Renal pelvis (tissue), 4 donors: ENCODE measurements around the gene NACAD. TPM values are rescaled to one million over a fixed set of nuclear protein-coding genes. Genes with fewer than 3 reads are reported as not detected.
"Not testable (repeated sequence)": the region's sequence is repeated elsewhere in the genome, so short reads cannot be mapped to it uniquely, and the experiment has no call there.

ENCODE experiments used
- DNase-seq: peaks from one replicate; pipeline ENCODE4 v3.0.0-alpha.2; 2013
- polyA plus RNA-seq, 3 donors: library from polyadenylated mRNA; unstranded; fragments of 120-200 nt; gene quantifications; one replicate each; pipeline ENCODE4 v1.2.1, GENCODE V29; 2013; ENCODE audit not compliant: insufficient read length in 3 of 3

The NACAD gene
- polyA plus RNA-seq, 3 donors, result 7.0 to 10.8 (median 9.4) TPM

DNA sequence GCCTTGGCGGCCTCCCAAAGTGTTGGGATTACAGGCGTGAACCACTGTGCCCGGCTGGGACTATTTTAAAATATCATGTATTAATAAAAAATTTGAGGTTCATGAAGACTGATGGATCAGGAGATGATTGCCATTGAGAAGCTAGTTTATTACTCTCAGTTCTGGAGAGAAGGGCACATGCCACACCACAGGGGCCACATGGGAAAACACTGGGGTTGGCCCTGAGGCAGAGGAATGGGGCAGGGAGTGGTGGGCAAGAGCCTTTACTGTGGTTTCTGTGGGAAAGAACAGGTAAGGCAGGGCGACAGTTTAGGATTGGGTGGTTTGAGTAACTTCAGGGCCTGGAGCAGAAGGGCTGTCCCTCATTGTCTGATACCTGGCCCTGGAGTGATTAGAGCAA lies 29.5 kb upstream of the NACAD start:
- DNase-seq, result no peak

DNA sequence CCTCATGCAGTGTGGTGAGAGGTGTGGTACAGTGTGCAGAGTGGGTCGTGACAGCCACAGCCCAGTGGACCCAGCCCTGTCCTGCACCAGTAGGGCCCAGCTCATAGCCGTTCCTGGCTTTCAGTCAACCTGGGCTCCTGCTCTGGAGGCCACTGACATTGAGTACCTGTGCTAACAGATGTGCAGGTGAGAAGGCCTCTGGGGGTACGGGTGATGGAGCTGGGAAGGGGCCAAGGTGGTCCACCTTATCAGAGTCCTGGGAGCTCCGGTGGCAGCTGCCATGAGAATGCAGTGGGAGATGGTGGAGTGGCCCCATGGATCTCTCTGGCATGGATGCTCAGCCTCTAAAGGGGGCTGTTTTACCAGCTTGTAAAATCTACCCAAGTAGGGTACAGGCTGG lies 28.8 kb upstream of the NACAD start:
- DNase-seq, result no peak

DNA sequence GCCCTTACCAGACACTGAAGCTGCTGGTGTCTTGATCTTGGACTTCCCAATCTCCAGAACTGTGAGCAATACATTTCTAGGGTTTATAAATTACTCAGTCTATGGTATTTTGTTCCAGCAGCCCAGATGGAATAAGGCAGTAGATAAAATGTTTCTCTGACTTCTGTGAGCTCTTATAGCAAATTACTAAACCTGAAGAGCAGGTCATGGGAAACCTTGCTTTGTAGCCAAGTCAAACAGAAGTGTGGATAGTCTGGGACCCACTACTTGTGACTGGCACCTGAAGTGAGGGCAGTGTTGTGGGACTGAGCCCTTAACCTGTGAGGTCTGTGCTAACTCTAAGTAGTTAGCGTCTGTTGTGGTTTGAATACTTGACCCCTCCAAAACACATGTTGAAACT lies 27.3 kb upstream of the NACAD start:
- DNase-seq, result no peak

DNA sequence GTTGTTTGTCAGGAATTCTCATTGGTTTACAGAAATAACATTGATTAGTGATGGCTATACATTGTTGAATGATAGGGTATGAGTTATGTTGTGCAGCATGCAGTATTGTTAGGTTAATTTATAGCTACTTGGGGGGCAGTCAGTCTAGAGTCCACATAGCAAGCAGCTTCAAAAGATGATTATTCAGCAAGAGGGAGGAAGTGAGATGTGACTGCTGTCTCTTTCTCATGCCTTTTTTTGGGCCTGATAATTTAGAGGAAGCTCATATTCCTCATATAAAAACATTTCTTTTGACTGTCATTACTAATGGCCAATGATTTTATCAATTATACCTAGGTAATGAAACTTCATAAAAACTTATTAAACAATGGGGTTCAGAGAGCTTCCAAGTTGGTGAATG lies 26.2 kb upstream of the NACAD start:
- no peak for DNase-seq

DNA sequence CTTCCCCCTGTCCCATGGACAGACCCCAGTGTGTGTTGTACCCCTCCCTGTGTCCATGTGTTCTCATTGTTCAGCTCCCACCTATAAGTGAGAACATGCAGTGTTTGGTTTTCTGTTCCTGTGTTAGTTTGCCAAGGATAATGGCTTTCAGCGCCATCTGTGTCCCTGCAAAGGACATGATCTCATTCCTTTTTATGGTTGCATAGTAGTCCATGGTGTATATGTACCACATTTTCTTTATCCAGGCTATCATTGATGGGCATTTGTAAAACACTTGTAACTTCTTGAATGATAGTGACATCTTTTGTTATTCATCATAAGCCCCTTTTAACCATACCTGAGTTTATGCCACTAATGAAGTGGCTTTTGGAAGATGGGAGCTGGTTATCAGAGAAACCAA lies 25.5 kb upstream of the NACAD start:
- DNase-seq, result not testable (repeated sequence)

DNA sequence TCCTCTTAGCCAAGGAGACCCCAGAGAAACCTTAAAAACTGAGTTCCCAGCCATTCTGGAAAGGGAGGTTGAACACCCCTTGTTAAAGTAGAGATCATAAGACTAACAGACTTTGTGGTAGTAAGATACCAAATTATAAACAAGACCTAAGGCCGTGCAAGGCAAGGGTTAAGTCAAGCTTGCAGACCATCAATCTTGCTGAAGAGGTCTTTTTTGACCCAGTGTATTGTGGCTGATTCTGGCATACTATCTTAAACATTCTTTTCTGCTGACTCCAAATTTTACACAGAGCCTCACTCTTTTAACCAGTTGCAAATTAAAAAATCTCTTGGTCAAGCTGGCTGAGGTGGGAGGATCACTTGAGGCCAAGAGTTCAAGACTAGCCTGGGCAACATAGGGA lies 23.9 kb upstream of the NACAD start:
- no peak for DNase-seq

DNA sequence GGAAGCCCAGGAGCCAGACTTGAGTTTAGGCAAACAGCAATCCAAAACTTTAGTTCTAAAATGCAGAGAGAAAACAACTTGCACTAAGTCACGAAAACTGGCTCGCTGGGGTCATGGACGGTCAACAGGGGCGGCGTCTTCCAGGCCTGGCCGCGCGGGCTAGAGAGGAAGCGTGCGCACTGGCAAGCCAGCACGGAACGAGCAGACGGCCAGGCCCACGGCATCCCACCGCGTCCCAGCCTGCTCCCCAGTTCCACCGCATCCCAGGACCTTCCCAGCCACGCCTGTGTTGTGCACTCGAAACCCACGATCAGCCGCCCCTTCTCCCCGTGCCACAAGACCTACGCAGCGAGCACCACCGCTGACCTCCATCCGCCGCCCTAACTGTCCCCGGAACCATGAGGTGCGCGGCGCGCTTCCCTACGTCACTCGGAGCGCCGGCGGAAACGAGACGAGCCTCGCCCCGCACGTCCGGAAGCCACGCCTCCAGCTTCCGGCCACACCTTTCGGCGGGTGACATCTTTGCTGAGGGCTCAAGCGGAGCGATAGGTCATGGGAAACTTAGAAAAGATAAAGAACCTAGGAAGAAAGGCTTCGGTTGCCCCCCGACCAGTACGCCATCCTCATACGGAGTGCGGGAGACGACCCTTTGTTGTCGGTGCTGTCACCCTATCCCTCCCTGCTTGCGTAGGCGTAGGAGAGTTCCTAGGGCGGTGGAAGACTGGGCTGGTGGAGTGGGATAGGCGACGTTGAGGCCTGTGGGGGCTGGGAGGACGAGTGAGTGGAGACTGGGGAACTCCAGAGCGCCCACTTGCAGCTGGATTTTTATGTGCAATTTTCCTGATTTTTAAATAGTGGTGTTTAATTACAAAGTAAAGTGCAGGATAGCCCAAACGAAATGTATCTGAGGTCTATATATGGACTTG lies 22.8 kb upstream of the NACAD start, which contains the start of gene TBRG4:
Gene TBRG4, minus strand, starts transcription at position 400 of the 926 bp plus-strand sequence. CDS start 2,460 bp downstream, outside the sequence.
- DNase-seq, result peak; percentile 96

DNA sequence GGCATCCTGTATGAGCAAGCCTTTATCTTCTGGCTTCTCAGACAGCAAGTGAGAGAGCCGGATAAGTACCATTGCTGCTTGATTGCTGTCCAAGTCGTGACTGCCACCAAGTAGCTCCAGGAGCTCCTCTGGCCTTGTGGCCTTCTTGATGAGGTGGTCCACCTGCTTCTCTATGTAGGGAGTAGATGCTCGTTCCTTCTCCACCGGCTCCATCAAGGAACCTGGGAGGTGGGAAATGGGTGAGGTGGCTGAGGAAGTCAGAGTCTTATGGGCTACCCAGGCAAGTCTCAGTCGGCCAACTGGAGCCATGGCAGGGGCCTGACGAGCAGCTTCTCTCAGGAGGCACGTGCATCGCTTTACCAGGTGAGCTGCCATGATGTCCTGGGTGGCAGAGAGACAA lies 20.1 kb upstream of the NACAD start:
- DNase-seq, result no peak

DNA sequence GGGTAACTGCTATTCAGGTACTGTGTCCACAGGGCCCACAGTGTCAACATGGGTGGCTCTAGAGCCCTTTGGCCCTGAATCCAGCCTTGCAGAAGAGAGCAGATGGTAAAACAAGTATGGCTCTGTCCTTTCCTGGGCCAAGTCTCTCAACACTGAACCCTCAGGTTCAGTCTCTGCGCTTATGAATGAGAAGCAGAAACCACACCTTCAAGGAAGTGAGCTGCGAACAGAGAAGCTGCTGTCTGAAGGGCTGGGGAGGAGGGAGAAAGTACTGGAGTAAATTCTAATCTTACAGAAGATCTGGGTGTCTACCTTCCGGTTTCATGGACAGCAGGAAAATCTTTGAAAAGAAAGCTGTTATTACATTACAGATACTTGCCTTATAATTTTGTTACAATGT lies 18.6 kb upstream of the NACAD start:
- DNase-seq, result no peak

DNA sequence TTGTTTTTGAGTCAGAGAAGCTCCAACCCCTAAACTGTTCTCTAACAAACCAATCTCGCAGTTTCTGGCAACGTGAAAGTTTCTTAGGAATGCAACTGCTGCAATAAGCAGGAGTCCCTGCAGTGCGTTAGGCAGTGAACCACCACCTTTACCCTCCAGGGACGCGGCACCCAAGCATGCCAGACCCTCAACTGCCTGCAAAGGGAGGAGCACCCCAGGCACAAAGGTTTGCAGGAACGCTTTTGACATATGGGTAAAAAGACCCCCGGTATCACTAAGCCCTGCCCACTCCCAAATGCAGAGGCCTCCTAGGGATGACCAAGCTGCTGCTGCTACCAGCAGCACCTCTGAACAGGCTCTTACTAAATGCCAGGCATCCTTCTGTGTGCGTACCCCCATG lies 18.1 kb upstream of the NACAD start:
- DNase-seq, result no peak

DNA sequence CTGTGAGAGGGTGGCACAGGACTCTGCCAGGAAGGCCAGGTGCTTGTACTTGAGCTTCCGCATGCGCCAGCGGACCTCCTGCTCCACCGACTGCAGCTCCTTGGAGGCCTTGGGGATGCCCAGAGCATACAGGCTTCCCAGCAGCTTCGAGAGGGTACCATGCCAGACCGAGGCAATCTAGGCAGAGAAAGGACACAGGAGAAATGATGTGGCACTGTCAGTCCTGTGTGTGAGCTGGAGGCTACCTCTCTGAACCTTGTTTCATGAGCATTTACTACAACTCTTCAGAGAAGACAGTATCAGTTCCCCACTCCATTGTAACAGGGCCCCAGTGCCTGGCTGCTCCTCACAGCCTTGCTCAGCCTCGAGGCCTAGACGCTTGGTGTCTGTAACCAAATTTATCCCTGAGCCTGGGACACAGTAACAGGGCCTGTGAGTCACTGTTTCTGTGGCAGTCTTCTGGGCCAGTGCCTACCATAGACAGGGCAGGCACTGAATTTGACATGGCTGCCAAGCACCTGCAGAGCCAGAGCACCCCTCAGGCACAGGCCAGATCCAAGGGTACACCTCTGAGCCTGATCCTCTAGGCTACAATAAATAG lies 16.9 kb upstream of the NACAD start:
- no peak for DNase-seq

DNA sequence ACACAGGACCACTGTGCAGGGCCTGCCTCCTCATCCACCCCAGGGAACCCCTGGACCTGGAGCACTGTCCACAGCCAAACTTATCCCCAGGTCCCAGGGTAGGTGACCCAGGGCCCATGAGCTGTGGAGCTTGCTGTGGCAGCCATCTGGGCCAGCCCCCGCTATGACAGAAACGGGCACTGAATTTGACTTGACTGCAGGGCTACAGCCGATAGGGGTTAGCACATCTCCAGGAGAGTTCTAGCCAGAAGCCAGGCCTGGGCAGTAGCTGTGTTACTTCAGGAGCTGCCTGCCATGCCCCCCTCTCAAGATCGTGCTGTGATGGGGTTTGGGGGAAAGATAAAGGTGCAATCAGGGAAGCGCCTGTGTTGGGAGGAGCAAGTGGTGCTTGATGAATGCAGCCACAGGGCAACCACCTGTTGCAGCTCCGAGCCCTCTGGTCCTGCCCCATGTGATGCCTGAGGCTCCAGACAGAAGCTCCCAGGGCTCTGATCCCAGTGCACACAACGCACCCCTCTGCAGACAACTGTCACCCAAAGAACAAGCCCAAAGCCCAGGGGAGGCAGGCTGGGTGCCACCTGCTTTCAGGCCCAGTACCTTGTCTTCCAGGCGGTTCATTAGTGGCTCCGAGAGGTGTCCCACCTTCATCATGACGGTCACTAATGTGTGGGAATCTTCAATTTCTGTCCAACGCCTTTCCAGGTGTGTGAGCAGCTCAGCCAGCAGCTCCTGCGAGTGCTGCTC lies 16.2 kb upstream of the NACAD start:
- no peak for DNase-seq

DNA sequence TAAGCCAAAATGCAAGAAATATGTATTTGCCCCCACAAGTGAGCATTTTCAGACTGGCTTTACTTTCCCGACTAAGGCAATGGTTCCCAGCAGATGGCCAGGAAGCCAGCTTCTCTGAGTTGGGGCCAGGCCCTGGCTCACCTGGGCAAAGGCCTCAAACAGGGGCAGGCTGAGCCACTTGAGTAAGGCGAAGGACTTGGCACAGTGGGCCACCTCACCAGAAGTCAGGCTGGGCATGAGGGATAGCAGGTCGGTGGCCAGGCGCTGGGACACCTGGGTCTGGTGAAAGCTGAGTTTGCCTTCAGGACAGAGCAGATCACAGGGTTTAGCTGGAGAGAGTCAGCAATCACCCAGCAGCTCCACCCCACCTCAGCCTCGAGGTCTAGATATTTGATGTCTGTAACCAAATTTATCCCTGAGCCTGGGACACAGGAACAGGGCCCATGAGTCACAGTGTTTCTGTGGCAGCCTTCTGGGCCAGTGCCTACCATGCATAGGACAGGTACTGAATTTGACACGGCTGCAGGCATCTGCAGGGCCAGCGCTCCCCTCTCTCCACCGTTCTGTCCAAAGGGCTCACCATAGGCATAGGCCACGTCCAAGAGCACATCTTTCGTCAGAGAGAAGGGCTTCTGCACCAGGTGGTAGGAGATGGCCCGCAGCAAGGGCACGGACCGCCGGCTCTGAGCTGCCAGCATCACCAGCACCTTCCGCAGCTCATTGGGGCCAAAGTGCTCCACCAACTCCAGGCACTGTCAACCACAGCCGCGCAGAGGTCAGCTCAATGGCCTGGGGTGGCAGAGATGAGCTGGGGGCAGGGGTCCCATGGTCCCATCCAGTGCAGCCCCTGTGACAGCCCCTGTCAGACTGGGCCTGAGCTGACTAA lies 15.4 kb upstream of the NACAD start:
- no peak for DNase-seq

DNA sequence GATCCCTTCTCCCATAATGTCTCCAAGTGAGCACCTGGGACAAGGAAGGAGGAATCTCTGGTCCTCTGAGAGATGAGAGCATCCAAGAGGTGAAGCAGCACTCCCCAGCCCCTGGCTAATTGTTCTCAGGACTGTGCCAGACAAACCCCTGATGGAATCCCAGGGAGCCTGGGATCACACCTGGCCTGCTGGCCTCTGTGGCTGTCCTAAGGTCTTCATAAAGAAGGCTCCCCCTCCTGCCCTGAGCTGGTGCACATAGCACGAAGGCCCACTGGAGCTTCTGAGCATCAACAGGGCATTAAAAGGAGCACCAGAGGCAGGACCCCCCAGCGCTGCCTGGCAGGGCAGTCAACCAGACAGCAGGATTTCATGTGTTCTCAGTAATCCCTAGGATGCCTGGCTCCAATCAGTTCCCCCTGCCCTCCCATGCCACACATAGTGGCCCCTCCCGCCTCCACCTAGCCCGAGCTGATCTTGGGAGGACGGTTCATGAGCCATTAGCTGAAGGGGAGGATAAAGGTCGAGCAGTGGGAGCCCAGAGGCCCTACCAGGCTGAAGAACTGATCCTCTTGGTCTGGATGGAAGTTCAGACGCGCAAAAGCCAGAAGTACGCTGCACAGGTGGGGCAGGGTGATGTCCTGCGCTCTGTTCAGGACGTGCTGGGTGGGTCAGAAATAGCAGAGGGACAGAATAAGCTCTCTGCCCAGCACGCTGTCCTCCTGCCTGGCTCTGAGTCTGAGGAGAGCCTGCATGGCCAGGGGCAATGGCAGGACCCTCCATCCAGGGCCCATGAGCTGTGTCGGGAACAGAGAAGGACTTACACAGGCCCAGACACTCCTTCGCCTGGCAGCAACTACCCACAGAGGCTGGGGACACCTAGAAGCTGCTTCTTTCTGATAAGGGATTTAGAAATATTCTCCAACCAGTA lies 14.3 kb upstream of the NACAD start:
- DNase-seq, result no peak

DNA sequence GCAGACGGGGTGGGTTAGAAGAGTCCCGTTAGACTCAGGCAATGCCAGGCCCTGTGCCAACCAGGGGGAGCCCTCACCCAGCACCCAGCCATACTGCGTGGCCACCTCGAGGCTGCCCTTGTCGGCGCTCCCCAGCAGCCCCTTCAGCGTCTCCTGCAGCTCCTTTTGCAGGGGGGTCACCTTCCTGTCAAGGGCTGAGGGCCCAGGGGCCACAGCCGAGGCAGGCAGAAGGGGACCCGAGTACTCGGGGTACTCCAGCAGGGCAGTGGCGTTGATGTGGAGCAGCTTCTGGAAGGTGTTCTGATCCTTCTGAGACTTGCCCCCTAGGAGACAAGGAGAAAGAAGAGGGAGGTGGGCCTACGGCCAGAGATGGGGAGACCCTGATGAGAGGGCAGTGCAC lies 13.0 kb upstream of the NACAD start:
- DNase-seq, result no peak

DNA sequence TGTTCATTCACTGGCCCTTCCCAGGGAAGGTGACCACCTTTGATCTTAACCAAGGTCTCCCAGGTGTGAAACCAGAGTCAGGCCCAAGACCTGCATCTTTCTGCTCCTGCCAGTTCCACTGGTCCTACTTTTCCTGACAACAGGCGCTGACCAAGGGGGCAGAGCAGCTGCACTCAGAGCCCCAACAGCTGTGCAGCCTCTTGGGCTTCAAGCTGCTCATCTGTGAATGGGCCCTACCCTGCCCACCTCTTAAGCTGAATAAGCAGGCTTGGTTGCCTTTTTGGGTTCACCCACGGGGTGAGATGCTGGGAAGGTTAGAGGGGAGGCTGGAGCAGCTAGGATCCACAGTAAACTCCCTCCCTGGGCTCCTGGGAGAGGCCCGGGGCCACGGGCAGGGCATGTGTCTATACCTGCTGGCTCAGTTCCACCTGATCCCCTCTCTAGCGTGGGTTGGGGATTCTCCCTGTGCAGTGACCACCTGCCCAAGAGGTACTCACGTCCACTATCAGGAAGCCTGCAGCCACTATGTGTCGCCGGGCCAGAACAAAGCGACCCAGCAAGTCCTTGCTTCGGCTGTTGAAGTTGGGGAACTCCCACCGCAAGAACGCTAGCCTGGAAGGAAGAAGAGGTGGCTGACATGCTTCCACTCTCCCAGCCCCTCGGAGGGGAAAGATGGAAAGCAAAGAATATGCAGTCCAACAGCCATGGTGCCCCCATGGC lies 12.2 kb upstream of the NACAD start:
- DNase-seq, result no peak

DNA sequence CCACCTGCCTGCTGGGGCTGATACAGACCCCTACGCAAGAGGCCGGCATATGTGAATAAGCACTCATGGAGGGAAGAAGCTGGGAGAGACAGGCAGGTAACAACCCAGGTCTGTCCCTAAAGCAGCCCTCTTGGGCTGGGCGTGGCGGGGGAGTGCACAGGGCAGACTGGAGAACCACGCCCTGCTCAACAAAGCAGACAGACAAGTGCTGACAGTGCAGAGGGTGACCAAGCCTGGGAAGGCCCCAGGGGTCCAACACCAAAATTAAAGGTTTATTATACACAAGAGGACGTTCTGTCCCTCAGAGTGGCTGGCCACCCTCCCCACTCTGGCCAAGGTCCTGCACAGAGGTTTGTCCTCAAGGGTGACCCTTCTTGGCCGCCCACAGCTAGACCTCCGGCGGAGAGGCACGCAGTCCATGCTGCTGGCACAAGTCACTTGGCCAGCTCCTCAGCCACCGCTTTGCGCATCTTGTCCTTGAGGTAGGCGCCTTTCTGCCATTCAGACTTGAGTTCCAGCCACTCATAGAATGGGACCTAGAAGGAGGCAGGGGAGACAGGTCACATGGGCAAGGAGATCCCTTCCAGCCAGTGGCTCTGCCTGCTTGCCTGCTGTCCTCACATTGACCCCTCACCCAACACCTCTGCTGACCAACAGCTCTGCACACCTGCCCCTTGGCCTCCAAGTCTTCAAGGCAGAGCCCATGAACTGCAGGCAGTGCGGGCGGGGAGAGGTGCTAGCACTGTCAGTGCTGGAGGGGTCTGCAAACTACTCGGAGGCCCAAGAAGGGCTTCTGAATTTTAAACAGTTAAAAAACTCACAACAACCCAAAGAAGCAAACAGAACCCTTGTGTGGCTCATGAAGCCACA lies 11.4 kb upstream of the NACAD start:
- DNase-seq, result no peak

DNA sequence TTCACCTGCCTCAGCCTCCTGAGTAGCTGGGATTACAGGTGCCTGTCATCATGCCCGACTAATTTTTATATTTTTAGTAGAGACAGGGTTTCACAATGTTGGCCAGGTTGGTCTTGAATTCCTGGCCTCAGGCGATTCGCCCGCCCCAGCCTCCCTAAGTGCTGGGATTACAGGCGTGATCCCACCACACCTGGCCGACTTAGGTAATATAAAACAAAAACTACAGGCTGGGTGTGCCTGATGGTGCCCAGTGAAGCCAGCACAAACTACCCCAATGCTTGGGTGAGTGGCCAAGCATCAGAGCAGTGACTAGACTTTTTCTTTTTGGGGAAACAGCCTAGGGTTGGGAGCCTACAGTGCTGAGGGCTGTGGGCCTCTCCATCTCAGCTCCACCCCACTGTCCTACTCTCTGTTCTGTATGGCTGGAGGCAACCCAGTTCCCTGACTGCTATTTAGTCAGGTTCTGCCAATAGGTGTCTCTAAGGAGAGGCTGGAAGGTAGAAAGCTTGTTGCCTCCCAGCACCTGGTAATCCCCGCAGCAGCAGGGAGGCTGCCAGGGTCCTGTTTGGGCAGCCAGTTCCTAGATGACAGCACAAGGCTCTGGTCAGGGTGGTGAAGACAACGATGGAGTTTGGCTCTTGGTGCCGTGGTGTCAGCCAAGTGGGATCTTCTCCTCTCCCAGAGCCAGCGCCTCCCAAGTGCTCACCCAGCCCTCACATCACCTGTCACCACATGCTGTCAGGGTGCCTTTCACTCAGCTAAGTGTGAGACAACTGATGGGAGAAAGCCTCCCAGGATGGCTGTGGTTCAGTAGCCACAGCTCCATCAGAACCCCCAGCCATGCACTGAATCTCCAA lies 10.4 kb upstream of the NACAD start:
- DNase-seq, result no peak
